GM19467 (cell line): Measurements from ENCODE around the gene DNAJC1.

Experiments
- ATAC-seq: cut with Tn5 transposase; IDR thresholded peaks from one replicate; pipeline ENCODE4 v1.9.1; 2021; ENCODE audit warnings: mild to moderate bottlenecking, moderate library complexity; ENCODE audit not compliant: unreplicated experiment

Gene DNAJC1

GRCh38 chr10:21961847-21962246, 41.7 kb downstream of the DNAJC1 start:
- no peak for ATAC-seq

GRCh38 chr10:21959998-21960397, 43.5 kb downstream of the DNAJC1 start:
- ATAC-seq = no peak

GRCh38 chr10:21954690-21955089, 48.8 kb downstream of the DNAJC1 start:
- ATAC-seq = no peak

- ATAC-seq = no peak
Measured at GRCh38 chr10:21954132-21954531, 49.4 kb downstream of the DNAJC1 start.

GRCh38 chr10:21953585-21954057, 49.9 kb downstream of the DNAJC1 start:
- ATAC-seq = no peak

- no peak for ATAC-seq
Measured at GRCh38 chr10:21950566-21950965, 53.0 kb downstream of the DNAJC1 start.

GRCh38 chr10:21946946-21947345, 56.6 kb downstream of the DNAJC1 start:
- no peak for ATAC-seq

- ATAC-seq = no peak
Measured at GRCh38 chr10:21944727-21945386, 58.7 kb downstream of the DNAJC1 start.

GRCh38 chr10:21943633-21944265, 59.8 kb downstream of the DNAJC1 start:
- no peak for ATAC-seq

GRCh38 chr10:21935439-21936023, 68.0 kb downstream of the DNAJC1 start:
- ATAC-seq = no peak

- no peak for ATAC-seq
Measured at GRCh38 chr10:21934307-21934706, 69.2 kb downstream of the DNAJC1 start.

- no peak for ATAC-seq
Measured at GRCh38 chr10:21929070-21929469, 74.5 kb downstream of the DNAJC1 start.

GRCh38 chr10:21927631-21928353, 75.7 kb downstream of the DNAJC1 start:
- no peak for ATAC-seq

GRCh38 chr10:21926949-21927348, 76.6 kb downstream of the DNAJC1 start:
- no peak for ATAC-seq

GRCh38 chr10:21926358-21926925, 77.1 kb downstream of the DNAJC1 start:
- no peak for ATAC-seq

- ATAC-seq = no peak
Measured at GRCh38 chr10:21925851-21926250, 77.7 kb downstream of the DNAJC1 start.

GRCh38 chr10:21924511-21924910, 79.0 kb downstream of the DNAJC1 start:
- no peak for ATAC-seq

- ATAC-seq = no peak
Measured at GRCh38 chr10:21920633-21921032, 82.9 kb downstream of the DNAJC1 start.

GRCh38 chr10:21919906-21920305, 83.6 kb downstream of the DNAJC1 start:
- no peak for ATAC-seq

- no peak for ATAC-seq
Measured at GRCh38 chr10:21919117-21919516, 84.4 kb downstream of the DNAJC1 start.

- no peak for ATAC-seq
Measured at GRCh38 chr10:21912625-21913024, 90.9 kb downstream of the DNAJC1 start.
